Tibial nerve (tissue), 4 donors: ENCODE results near the gene CLEC16A. TPM values are rescaled to one million over a fixed set of nuclear protein-coding genes. Genes with fewer than 3 reads are reported as not detected.

Experiments used
- DNase-seq, 2 donors: peaks; one replicate each; pipeline ENCODE4 v3.0.0-alpha.2; 2019; ENCODE audit warnings: low spot score in 2 of 2
- H3K27ac ChIP-seq, 4 donors: fragments of 200-600 bp; sonication (generic) in 3 of 4; one replicate each; pipeline ENCODE4 v1.5.1; 2017 to 2019; ENCODE audit warnings: mild to moderate bottlenecking in 1 of 4
- H3K27me3 ChIP-seq, 2 donors: fragments of 200-600 bp; sonication (generic) in 1 of 2; one replicate each; pipeline versions ENCODE4 v1.5.1 to v1.6.0; 2017 to 2019
- H3K36me3 ChIP-seq, 3 donors: fragments of 200-600 bp; sonication (generic); one replicate each; pipeline ENCODE4 v1.5.1; 2018 to 2019
- H3K4me1 ChIP-seq, 4 donors: fragments of 200-600 bp; sonication (generic) in 3 of 4; one replicate each; pipeline ENCODE4 v1.5.1; 2017 to 2019
- H3K4me3 ChIP-seq, 4 donors: fragments of 200-600 bp; sonication (generic) in 3 of 4; one replicate each; pipeline ENCODE4 v1.5.1; 2017 to 2019; ENCODE audit warnings: mild to moderate bottlenecking in 1 of 4, moderate library complexity in 1 of 4
- H3K9me3 ChIP-seq, 4 donors: fragments of 200-600 bp; sonication (generic) in 3 of 4; one replicate each; pipeline ENCODE4 v1.5.1; 2017 to 2019
- EP300 ChIP-seq, 2 donors: sonication (generic); formaldehyde crosslinking; IDR thresholded peaks; one replicate each; pipeline ENCODE4 v1.6.1; 2017; ENCODE audit warnings: antibody characterized with exemption in 2 of 2, mild to moderate bottlenecking in 1 of 2
- POLR2A ChIP-seq, 2 donors: fragments of 450-650 bp; IDR thresholded peaks; one replicate each; pipeline ENCODE4 v1.6.1; 2017; ENCODE audit warnings: antibody characterized with exemption in 2 of 2, mild to moderate bottlenecking in 2 of 2, moderate library complexity in 2 of 2
- WGBS, 2 donors: methylation state at CpG; one replicate each; pipeline ENCODE4 v1.1.5; 2018; 5-methylcytosine and 5-hydroxymethylcytosine counted together
- total RNA-seq, 4 donors: library from RNA; depleted of rRNA; stranded (reverse); fragments of >200 nt; gene quantifications; one replicate each; pipeline ENCODE4 v1.1.0, GENCODE V29; 2016
- TF ChIP-seq, protein P1 (sequence below), 5 experiments: fragments of 200-600 bp in 3 of 5; fragments of 450-650 bp in 2 of 5; sonication (generic) in 3 of 5; IDR thresholded peaks; one replicate each; pipeline ENCODE4 v1.5.1; 2016 to 2019; ENCODE audit warnings: antibody characterized with exemption in 5 of 5, mild to moderate bottlenecking in 3 of 5, moderate library complexity in 2 of 5

Gene CLEC16A
- total RNA-seq, 4 donors from 2014 or later = 37.4 to 70.2 (median 55.2) TPM

DNA sequence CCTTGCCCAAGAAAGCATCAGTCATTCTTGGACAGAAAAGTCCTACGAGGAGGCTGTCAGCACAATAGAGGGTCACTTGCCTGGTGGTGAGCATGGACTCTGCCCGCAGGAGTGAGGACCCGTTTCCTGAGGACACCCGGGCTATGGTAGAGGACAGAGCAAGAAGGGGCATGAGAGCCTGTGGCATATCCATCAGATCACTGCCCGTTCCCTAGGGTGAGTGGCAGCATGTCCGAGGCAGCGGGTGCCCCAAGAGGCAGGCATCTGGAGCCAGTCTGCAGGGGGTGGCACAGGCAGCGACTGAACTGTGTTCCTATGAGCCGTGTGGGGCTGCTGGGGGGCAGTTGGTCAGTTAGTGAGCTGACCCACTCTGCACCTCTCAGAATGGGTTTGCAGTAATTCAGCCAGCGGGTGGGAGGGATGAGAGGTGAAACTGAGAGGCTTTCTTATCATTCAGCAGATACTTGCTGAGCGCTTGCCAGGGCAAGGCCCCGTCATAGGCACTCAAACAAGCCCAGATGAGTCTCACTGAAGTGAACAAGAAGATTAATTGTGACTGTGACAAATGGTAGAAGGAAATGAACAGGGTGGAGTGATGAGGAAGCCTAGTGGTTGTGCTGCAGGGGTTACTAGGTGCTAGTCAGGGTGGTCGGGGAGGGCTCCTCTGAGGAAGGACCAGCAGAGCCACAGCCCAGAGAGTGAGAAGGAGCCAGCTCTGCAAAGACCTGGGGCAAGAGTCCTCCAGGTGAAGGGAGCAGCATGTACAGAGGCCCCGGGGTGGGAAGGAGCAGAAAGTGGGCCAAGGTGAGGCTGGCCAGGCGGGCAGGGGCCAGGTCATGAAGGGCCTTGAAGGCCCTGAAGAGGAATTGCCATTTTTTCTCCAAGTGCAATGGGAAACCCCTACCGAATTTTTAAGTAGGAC, 87.9 kb downstream of the CLEC16A start:
- Histone ChIP-seq H3K4me1 (peaks cover 0 to 29% (median 0%) of the 10 kb centered on the region in 4 donors), H3K4me3 (no peak overlapping the region), H3K9me3 (peaks cover 0 to 14% (median 0%) of the 10 kb centered on the region in 4 donors), H3K36me3 (peaks cover 0 to 73% (median 0%) of the 10 kb centered on the region in 3 donors), H3K27me3 (no peaks in the 10 kb centered on the region), H3K27ac (peak overlapping the region in 3 of 4 donors; percentile 50 to 72 (median 55))
- TF ChIP-seq, protein P1, sequence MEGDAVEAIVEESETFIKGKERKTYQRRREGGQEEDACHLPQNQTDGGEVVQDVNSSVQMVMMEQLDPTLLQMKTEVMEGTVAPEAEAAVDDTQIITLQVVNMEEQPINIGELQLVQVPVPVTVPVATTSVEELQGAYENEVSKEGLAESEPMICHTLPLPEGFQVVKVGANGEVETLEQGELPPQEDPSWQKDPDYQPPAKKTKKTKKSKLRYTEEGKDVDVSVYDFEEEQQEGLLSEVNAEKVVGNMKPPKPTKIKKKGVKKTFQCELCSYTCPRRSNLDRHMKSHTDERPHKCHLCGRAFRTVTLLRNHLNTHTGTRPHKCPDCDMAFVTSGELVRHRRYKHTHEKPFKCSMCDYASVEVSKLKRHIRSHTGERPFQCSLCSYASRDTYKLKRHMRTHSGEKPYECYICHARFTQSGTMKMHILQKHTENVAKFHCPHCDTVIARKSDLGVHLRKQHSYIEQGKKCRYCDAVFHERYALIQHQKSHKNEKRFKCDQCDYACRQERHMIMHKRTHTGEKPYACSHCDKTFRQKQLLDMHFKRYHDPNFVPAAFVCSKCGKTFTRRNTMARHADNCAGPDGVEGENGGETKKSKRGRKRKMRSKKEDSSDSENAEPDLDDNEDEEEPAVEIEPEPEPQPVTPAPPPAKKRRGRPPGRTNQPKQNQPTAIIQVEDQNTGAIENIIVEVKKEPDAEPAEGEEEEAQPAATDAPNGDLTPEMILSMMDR (IDR thresholded peaks at IDR 0.05) = no peak
- no peak for TF ChIP-seq EP300 (IDR thresholded peaks at IDR 0.05)
- TF ChIP-seq POLR2A (IDR thresholded peaks at IDR 0.05) = no peak
- WGBS, 2 donors = 82 to 85% methylated on average over 13 to 16 of the region's 16 CpGs
- no peak for DNase-seq

DNA sequence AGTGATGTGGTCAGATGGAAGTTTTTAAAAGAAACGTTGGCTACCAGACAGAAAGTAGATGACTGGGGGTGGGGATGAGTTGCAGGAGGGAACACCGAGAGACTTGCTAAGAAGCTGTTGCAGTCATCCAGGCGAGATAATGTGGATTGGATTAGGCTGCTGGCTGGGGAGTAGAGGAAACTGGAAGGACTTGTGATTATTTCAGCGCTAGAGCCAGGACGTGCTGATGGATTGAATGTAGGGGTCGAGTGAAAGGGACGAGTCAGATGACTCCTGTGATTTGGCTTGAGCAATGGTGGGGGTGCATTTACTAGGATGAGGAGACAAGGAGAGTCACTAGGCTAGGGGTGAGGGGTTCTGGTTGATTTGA, 88.5 kb downstream of the CLEC16A start:
- peaks cover 0 to 71% (median 0%) of the 10 kb centered on the region in 3 donors for H3K36me3 ChIP-seq
- H3K27me3 ChIP-seq = no peaks in the 10 kb centered on the region
- peaks cover 0 to 29% (median 0%) of the 10 kb centered on the region in 4 donors for H3K4me1 ChIP-seq
- WGBS, 2 donors = 56 to 61% methylated on average over 7 of the region's 7 CpGs
- peak; percentile 42 to 73 for DNase-seq
- TF ChIP-seq EP300 (IDR thresholded peaks at IDR 0.05) (peak in 1 of 2 donors; percentile 82), POLR2A (IDR thresholded peaks at IDR 0.05) (no peak)
- TF ChIP-seq, protein P1 (IDR thresholded peaks at IDR 0.05) = no peak
- H3K4me3 ChIP-seq = no peak overlapping the region
- peak overlapping the region; percentile 35 to 82 (median 62) for H3K27ac ChIP-seq
- peaks cover 0 to 13% (median 0%) of the 10 kb centered on the region in 4 donors for H3K9me3 ChIP-seq

DNA sequence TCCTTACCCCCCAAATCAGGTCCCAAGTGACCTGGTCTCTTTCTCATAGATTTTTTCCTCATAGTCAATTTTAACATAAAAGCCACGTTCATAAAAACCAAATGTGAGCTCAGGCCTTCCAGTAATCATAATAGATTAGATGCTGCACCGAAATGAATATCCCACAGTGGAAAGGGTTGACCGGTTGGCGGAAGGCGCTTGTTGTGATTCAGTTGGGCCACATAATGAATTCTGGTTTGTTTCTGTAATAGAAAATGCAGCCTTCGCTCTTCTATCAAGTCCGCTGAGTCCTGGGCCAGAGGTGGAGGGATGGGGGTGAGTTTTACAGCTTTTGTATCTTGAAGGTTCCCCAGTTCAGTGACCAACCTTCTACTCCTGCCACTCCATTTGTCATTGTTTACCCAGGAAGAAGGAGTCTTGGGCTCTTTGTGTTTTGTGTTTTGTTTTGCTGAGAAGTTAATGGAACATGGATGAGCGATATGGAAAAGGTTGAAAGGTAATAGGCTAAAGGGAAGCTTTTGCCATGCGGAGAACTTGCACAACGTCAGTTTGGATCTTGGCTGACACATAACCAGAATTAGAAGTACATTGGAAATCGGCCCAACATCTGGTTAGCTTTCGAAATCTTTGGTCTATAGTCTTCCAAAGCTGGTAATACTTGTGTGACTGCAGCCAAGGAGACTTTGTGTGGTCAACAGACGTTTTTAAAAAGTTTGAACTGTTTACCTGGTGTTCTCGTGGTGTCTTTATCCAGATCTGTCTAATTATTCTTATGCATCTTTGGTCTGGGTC, 89.5 kb downstream of the CLEC16A start:
- peak in 1 of 2 donors; percentile 92 for DNase-seq
- Histone ChIP-seq H3K4me1 (peaks cover 0 to 29% (median 0%) of the 10 kb centered on the region in 4 donors), H3K9me3 (peaks cover 0 to 4% (median 0%) of the 10 kb centered on the region in 4 donors), H3K4me3 (no peak overlapping the region), H3K27ac (peak overlapping the region; percentile 59 to 82 (median 70)), H3K27me3 (no peaks in the 10 kb centered on the region), H3K36me3 (peaks cover 0 to 69% (median 0%) of the 10 kb centered on the region in 3 donors)
- TF ChIP-seq POLR2A (IDR thresholded peaks at IDR 0.05) (no peak), EP300 (IDR thresholded peaks at IDR 0.05) (peak; percentile 25 to 93)
- TF ChIP-seq, protein P1 (IDR thresholded peaks at IDR 0.05) = no peak
- WGBS, 2 donors = 72 to 83% methylated on average over 14 of the region's 14 CpGs

DNA sequence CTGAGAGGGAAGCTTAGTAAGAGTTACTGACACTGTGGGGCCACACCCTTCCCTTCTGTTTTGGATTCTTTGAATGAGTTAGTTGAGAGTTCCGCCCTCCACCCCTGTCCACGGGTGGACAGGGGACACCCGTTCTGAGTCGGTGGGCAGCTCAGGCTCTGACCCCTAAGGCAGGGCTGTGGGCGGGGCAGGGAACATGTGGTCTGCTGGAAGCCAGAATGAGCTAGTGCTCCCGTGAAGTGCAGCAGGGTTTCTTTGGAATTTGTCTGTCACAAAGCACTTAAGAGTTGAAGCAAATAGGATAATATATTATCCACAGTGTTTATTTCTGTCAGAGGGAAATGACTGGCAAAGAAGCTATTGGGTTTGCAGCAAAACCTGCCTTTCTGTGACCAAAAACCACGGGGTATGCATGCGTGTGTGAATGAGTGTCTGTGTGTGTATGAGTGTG, 90.1 kb downstream of the CLEC16A start:
- Histone ChIP-seq H3K27me3 (no peaks in the 10 kb centered on the region), H3K9me3 (no peaks in the 10 kb centered on the region), H3K4me3 (no peak overlapping the region), H3K27ac (peak overlapping the region; percentile 36 to 68 (median 60)), H3K36me3 (peaks cover 0 to 68% (median 0%) of the 10 kb centered on the region in 3 donors), H3K4me1 (peaks cover 0 to 29% (median 0%) of the 10 kb centered on the region in 4 donors)
- peak in 1 of 2 donors; percentile 29 for DNase-seq
- TF ChIP-seq EP300 (IDR thresholded peaks at IDR 0.05) (no peak), POLR2A (IDR thresholded peaks at IDR 0.05) (no peak)
- TF ChIP-seq, protein P1 (IDR thresholded peaks at IDR 0.05) = no peak
- 55 to 65% methylated on average over 8 of the region's 8 CpGs for WGBS, 2 donors
